ENCODE measurements around the gene ALG14.

The ALG14 gene

GRCh38 chr1:94927405-94928175 lies 145.2 kb downstream of the ALG14 start:
- peak; percentile 74 for DNase-seq (ENCODE audit: low spot score)

- peak; percentile 95 for DNase-seq (ENCODE audit: low spot score)
Observed at GRCh38 chr1:94926915-94927404, 145.8 kb downstream of the ALG14 start, which contains the start of gene CNN3. CNN3 (minus strand) TSS chr1:94927110; CDS start chr1:94926894, 216 bp downstream.

- peak; percentile 71 for DNase-seq (ENCODE audit: low spot score)
Observed at GRCh38 chr1:94926126-94926914, 146.4 kb downstream of the ALG14 start.

- DNase-seq (ENCODE audit: low spot score) = peak; percentile 80
Observed at GRCh38 chr1:94925561-94926125, 147.1 kb downstream of the ALG14 start.

- DNase-seq (ENCODE audit: low spot score) = no peak
Observed at GRCh38 chr1:94925004-94925403, 147.7 kb downstream of the ALG14 start.

Measured in putamen (tissue), 1 donor.